Right lobe of liver (tissue), 6 donors: ENCODE measurements around the gene CYP2C19. TPM values are rescaled to one million over a fixed set of nuclear protein-coding genes. Genes with fewer than 3 reads are reported as not detected.
"Not testable (repeated sequence)": the region's sequence is repeated elsewhere in the genome, so short reads cannot be mapped to it uniquely, and the experiment has no call there.

Experiments used
- ATAC-seq, 4 donors: fragments of 200-7000 bp; cut with Tn5 transposase; one replicate each; pipeline ENCODE4 v1.9.1; 2020; ENCODE audit warnings: mild to moderate bottlenecking in 4 of 4, moderate library complexity in 4 of 4
- DNase-seq, 3 donors: peaks; one replicate each; pipeline ENCODE4 v3.0.0-alpha.2; 2020
- H3K27ac ChIP-seq, 3 donors: fragments of 200-600 bp; one replicate each; pipeline ENCODE4 v1.8.0; 2022
- H3K27me3 ChIP-seq, 2 donors: fragments of 200-600 bp; one replicate each; pipeline ENCODE4 v1.8.0; 2022
- H3K36me3 ChIP-seq, 4 donors: fragments of 200-600 bp; sonication (generic) in 1 of 4; one replicate each; pipeline versions ENCODE4 v1.5.1 to v1.8.0; 2017 to 2022; ENCODE audit warnings: control low read depth in 1 of 4
- H3K4me1 ChIP-seq, 4 donors: fragments of 200-600 bp; sonication (generic) in 1 of 4; one replicate each; pipeline versions ENCODE4 v1.5.1 to v1.8.0; 2017 to 2022; ENCODE audit warnings: control low read depth in 1 of 4
- H3K4me3 ChIP-seq, 3 donors: fragments of 200-600 bp; one replicate each; pipeline ENCODE4 v1.8.0; 2022
- H3K9me3 ChIP-seq, 4 donors: fragments of 200-600 bp; sonication (generic) in 1 of 4; one replicate each; pipeline versions ENCODE4 v1.5.1 to v1.8.0; 2017 to 2022; ENCODE audit warnings: control low read depth in 1 of 4
- POLR2A ChIP-seq: fragments of 450-650 bp; IDR thresholded peaks from one replicate; pipeline ENCODE4 v1.6.1; 2017; ENCODE audit warnings: antibody characterized with exemption, mild to moderate bottlenecking
- WGBS: methylation state at CpG from one replicate; pipeline ENCODE4 v1.1.6; 2018; ENCODE audit warnings: low coverage, low lambda C conversion rate; ENCODE audit not compliant: insufficient coverage; ENCODE audit errors: missing lambda C conversion rate; 5-methylcytosine and 5-hydroxymethylcytosine counted together
- intact Hi-C, 2 donors: fragments of 100-400 bp; cut with DNase I; formaldehyde crosslinking; loops; one replicate each; pipeline versions ENCODE4 v1.11.2 to v1.14.1; 2022
- total RNA-seq, 6 experiments: library from RNA; depleted of rRNA in 2 of 6; stranded (reverse); fragments of >200 nt in 2 of 6; fragmentation: NEBNext Ultra II Directional in 3 of 6; extraction: Animal tissue kit (Norgen Biotek cat#: 25700) in 3 of 6; gene quantifications; one replicate each; pipeline versions ENCODE4 v1.1.0 to v1.2.4, GENCODE V29; 2016 to 2023
- TF ChIP-seq, protein P1 (sequence below), 4 donors: fragments of 200-600 bp in 3 of 4; fragments of 450-650 bp in 1 of 4; IDR thresholded peaks; one replicate each; pipeline versions ENCODE4 v1.5.1 to v1.8.0; 2016 to 2022; ENCODE audit warnings: antibody characterized with exemption in 4 of 4, mild to moderate bottlenecking in 2 of 4
- donor health status: DM: no; HTN: yes; CAD: no.
- donor health status: DM: no; HTN: no; CAD: no.
- donor health status: DM: no; HTN: no; CAD: no.
- donor health status: DM: no; HTN: yes; CAD: no.
- donor health status: DM: no; HTN: yes; CAD: no.

Gene CYP2C19
- total RNA-seq, 6 experiments from 2014 or later = 6.4 to 1,678 (median 12.3) TPM

DNA sequence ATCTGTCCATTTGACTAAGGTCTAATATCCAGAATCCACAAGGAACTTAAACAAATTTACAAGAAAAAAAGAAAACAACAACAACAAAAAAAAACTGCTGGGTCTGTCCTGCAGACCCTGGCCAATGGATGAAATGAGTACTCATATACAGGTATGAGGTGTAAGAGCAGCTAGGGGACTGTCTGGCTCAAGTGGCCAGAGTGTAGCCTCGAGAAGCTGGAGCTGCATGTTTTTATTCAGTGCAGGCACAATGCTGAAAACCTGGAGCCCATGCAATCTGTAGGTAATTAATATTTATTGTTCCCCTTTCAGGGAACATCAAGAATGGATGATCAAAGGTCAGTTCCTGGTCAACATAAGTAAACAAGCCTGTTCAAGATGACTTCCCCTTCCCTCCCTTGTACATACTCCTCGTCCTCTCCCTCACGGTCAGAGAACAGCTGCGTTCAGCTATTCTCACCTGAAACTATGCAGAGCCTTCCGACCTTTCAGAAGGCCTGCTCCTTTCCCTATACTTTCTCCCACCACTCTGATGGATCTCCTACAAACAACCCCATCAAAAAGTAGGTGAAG lies 15.5 kb downstream of the CYP2C19 start:
- ATAC-seq = peak; percentile 46 to 84 (median 71)
- Histone ChIP-seq H3K27ac (peak overlapping the region in 1 of 3 donors; percentile 38), H3K27me3 (no peaks in the 10 kb centered on the region), H3K4me1 (peaks cover 0 to 22% (median 6%) of the 10 kb centered on the region in 4 donors), H3K4me3 (no peak overlapping the region), H3K36me3 (peaks cover 5 to 98% (median 10%) of the 10 kb centered on the region in 4 donors), H3K9me3 (no peaks in the 10 kb centered on the region)
- 36% methylated on average over 5 of the region's 5 CpGs for WGBS
- DNase-seq = no peak
- intact Hi-C loops = no loop called here
- TF ChIP-seq, protein P1, sequence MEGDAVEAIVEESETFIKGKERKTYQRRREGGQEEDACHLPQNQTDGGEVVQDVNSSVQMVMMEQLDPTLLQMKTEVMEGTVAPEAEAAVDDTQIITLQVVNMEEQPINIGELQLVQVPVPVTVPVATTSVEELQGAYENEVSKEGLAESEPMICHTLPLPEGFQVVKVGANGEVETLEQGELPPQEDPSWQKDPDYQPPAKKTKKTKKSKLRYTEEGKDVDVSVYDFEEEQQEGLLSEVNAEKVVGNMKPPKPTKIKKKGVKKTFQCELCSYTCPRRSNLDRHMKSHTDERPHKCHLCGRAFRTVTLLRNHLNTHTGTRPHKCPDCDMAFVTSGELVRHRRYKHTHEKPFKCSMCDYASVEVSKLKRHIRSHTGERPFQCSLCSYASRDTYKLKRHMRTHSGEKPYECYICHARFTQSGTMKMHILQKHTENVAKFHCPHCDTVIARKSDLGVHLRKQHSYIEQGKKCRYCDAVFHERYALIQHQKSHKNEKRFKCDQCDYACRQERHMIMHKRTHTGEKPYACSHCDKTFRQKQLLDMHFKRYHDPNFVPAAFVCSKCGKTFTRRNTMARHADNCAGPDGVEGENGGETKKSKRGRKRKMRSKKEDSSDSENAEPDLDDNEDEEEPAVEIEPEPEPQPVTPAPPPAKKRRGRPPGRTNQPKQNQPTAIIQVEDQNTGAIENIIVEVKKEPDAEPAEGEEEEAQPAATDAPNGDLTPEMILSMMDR (IDR thresholded peaks at IDR 0.05) = no peak
- TF ChIP-seq POLR2A = no peak

DNA sequence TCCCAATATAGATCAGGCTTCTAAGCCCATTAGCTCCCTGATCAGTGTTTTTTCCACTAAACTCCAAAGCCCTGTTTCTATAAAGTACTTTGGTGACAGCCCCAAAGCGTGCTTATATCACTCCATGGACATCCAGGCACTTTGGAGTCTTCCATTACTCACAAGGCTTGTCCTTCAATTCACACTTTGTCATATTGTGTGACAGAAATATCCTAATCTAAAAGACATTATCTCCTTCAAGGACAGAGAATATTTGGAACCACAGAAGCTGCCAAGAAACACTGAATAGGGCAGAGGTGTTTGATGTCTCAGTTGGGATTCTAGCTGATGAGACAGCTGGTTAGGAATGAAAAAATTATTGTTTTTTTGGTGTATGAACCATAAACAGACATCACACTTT lies 18.4 kb downstream of the CYP2C19 start:
- peaks cover 0 to 22% (median 6%) of the 10 kb centered on the region in 4 donors for H3K4me1 ChIP-seq

DNA sequence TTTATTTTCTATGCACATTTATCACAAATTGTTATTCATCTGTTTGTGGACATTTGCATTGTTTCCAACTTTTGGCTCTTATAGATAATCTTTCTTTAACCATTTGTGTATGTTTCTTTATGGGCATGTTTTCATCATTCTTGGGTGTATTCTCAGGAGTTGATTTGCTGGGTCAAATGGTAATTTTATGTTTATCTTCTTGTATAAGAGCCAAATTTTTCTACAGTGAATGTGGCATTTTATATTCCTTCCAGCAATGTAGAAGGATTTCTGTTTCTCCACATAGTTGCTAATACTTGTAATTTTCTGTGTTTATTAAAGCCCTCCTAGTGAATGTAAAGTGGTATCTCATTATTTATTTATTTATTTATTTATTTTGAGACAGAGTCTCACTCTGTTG lies 21.8 kb downstream of the CYP2C19 start:
- H3K36me3 ChIP-seq = peaks cover 5 to 98% (median 14%) of the 10 kb centered on the region in 4 donors
- no peak overlapping the region for H3K27ac ChIP-seq
- peaks cover 0 to 29% (median 0%) of the 10 kb centered on the region in 4 donors for H3K4me1 ChIP-seq
- no peaks in the 10 kb centered on the region for H3K27me3 ChIP-seq
- intact Hi-C loops = no loop called here
- H3K4me3 ChIP-seq = no peak overlapping the region
- ATAC-seq = no peak
- DNase-seq = no peak
- no peaks in the 10 kb centered on the region for H3K9me3 ChIP-seq
- no peak for TF ChIP-seq POLR2A
- TF ChIP-seq, protein P1 (IDR thresholded peaks at IDR 0.05) = no peak

More for the DNA sequence above, 18.4 kb downstream of the CYP2C19 start:
- no CpG with 5 or more reads among the region's 1 CpG for WGBS
- TF ChIP-seq, protein P1 (IDR thresholded peaks at IDR 0.05) = no peak
- TF ChIP-seq POLR2A = no peak
- DNase-seq (no peak), ATAC-seq (no peak)
- Histone ChIP-seq H3K27me3 (no peaks in the 10 kb centered on the region), H3K27ac (no peak overlapping the region), H3K4me3 (no peak overlapping the region), H3K9me3 (no peaks in the 10 kb centered on the region), H3K36me3 (peaks cover 5 to 99% (median 10%) of the 10 kb centered on the region in 4 donors)
- intact Hi-C loops = no loop called here

DNA sequence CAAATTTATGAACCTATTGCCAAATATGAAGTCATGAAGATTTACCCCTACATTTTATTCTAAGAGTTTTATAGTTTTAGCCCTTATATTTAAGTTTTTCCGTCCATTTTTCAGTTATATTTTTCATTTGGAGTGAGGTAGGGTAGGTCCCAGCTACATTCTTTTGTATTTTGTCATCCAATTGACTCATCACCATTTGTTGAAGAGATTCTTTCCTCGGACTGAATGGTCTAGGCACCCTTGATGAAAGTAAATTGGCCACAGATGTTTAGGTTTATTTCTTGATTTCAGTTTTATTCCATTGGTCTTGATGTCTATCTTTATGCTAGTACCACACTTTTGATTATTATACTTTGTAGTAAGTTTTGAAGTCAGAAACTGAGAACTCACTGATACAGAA lies 22.7 kb downstream of the CYP2C19 start:
- WGBS = 63% methylated on average over 2 of the region's 2 CpGs
- Histone ChIP-seq H3K27ac (no peak overlapping the region), H3K4me1 (peaks cover 0 to 29% (median 0%) of the 10 kb centered on the region in 4 donors), H3K9me3 (no peaks in the 10 kb centered on the region), H3K27me3 (no peaks in the 10 kb centered on the region), H3K4me3 (no peak overlapping the region), H3K36me3 (peaks cover 5 to 99% (median 14%) of the 10 kb centered on the region in 4 donors)
- ATAC-seq (no peak), DNase-seq (no peak)
- intact Hi-C loops = no loop called here
- TF ChIP-seq, protein P1 (IDR thresholded peaks at IDR 0.05) = no peak
- no peak for TF ChIP-seq POLR2A

DNA sequence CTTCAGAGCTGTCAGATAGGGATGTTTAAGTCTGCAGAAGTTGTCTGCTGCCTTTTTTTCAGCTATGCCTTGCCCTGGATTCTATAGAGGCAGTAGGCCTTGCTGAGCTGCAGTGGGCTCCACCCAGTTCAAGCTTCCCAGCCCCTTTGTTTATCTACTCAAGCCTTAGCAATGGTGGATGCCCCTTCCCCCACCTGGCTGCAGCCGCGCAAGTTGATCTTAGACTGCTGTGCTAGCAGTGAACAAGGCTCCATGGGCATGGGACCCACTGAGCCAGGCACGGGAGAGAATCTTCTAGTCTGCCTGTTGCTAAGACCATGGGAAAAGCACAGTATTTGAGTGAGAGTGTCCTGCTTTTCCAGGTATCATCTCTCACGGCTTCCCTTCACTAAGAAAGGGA lies 38.1 kb downstream of the CYP2C19 start:
- intact Hi-C loops, H3K27me3 ChIP-seq, H3K27ac ChIP-seq, H3K4me3 ChIP-seq, H3K9me3 ChIP-seq: not testable (repeated sequence)
- peak in 1 of 3 donors; percentile 53 for DNase-seq
- ATAC-seq = peak in 1 of 4 donors; percentile 19
- Histone ChIP-seq H3K4me1 (peaks cover 0 to 13% (median 0%) of the 10 kb centered on the region in 4 donors), H3K36me3 (peaks cover 0 to 81% (median under 1%) of the 10 kb centered on the region in 4 donors)
- no CpG with 5 or more reads among the region's 4 CpGs for WGBS
